BE2C (cell line): ENCODE results near the gene ATP13A3.

Experiments
- DNase-seq: peaks from one replicate; pipeline ENCODE4 v3.0.0-alpha.2; 2020
- H3K27me3 ChIP-seq: fragments of 250-450 bp; sonication (Bioruptor Pico); 2 replicates; pipeline ENCODE4 v1.5.1; 2020; ENCODE audit warnings: mild to moderate bottlenecking
- H3K36me3 ChIP-seq: fragments of 250-450 bp; sonication (Bioruptor Pico); 2 replicates; pipeline ENCODE4 v1.5.1; 2020; ENCODE audit warnings: mild to moderate bottlenecking
- H3K4me1 ChIP-seq: fragments of 250-450 bp; sonication (Bioruptor Pico); 2 replicates; pipeline ENCODE4 v1.5.1; 2020
- H3K4me3 ChIP-seq: 2 replicates; pipeline ENCODE4 v1.5.1; 2011; ENCODE audit warnings: low read depth, low read length
- H3K9me3 ChIP-seq: fragments of 250-450 bp; sonication (Bioruptor Pico); 2 replicates; pipeline ENCODE4 v1.5.1; 2020
- CTCF ChIP-seq: IDR thresholded peaks from 2 replicates; pipeline ENCODE4 v1.5.1; 2012; ENCODE audit warnings: mild to moderate bottlenecking, low read depth, low read length

Gene ATP13A3

GRCh38 chr3:194365526-194365925 is 121.3 kb downstream of the ATP13A3 start:
- no peaks in the 10 kb centered on the region for H3K27me3 ChIP-seq
- no peaks in the 10 kb centered on the region for H3K36me3 ChIP-seq
- no peak for TF ChIP-seq CTCF
- peaks cover 6% of the 10 kb centered on the region for H3K4me1 ChIP-seq
- H3K4me3 ChIP-seq: no peak overlapping the region
- DNase-seq: no peak
- H3K9me3 ChIP-seq: no peaks in the 10 kb centered on the region

GRCh38 chr3:194364652-194365434 is 122.0 kb downstream of the ATP13A3 start:
- Histone ChIP-seq H3K4me1 (peaks cover 6% of the 10 kb centered on the region), H3K4me3 (no peak overlapping the region), H3K27me3 (no peaks in the 10 kb centered on the region), H3K36me3 (no peaks in the 10 kb centered on the region), H3K9me3 (no peaks in the 10 kb centered on the region)
- no peak for TF ChIP-seq CTCF
- DNase-seq: peak; percentile 59

GRCh38 chr3:194364314-194364651 is 122.5 kb downstream of the ATP13A3 start:
- Histone ChIP-seq H3K4me1 (peaks cover 6% of the 10 kb centered on the region), H3K27me3 (no peaks in the 10 kb centered on the region), H3K36me3 (no peaks in the 10 kb centered on the region), H3K9me3 (no peaks in the 10 kb centered on the region), H3K4me3 (no peak overlapping the region)
- no peak for TF ChIP-seq CTCF
- DNase-seq: no peak

GRCh38 chr3:194360568-194360967 is 126.2 kb downstream of the ATP13A3 start:
- no peak for TF ChIP-seq CTCF
- Histone ChIP-seq H3K9me3 (no peaks in the 10 kb centered on the region), H3K4me1 (peaks cover 6% of the 10 kb centered on the region)

GRCh38 chr3:194357681-194358080 is 129.1 kb downstream of the ATP13A3 start:
- Histone ChIP-seq H3K9me3 (no peaks in the 10 kb centered on the region), H3K4me3 (no peak overlapping the region), H3K36me3 (no peaks in the 10 kb centered on the region), H3K4me1 (no peaks in the 10 kb centered on the region), H3K27me3 (no peaks in the 10 kb centered on the region)
- no peak for DNase-seq
- no peak for TF ChIP-seq CTCF

More at GRCh38 chr3:194360568-194360967, 126.2 kb downstream of the ATP13A3 start:
- H3K36me3 ChIP-seq: no peaks in the 10 kb centered on the region
- no peaks in the 10 kb centered on the region for H3K27me3 ChIP-seq
- DNase-seq: no peak
- H3K4me3 ChIP-seq: no peak overlapping the region

GRCh38 chr3:194355379-194355778 is 131.4 kb downstream of the ATP13A3 start:
- Histone ChIP-seq H3K4me1 (no peaks in the 10 kb centered on the region), H3K27me3 (no peaks in the 10 kb centered on the region), H3K9me3 (no peaks in the 10 kb centered on the region), H3K4me3 (no peak overlapping the region), H3K36me3 (no peaks in the 10 kb centered on the region)
- no peak for TF ChIP-seq CTCF
- DNase-seq: no peak
